Brain microvascular endothelial cell (primary cell): Measurements from ENCODE around the gene C9orf78.

ENCODE experiments used
- DNase-seq: peaks from one replicate; pipeline ENCODE4 v3.0.0-alpha.2; 2020
- H3K27ac ChIP-seq: fragments of 250-450 bp; sonication (Bioruptor Pico); 2 replicates; pipeline ENCODE4 v1.5.1; 2020; ENCODE audit warnings: mild to moderate bottlenecking, moderate library complexity
- H3K27me3 ChIP-seq: fragments of 250-450 bp; sonication (Bioruptor Pico); replicated peaks from 2 replicates; pipeline ENCODE4 v1.5.1; 2020; ENCODE audit warnings: mild to moderate bottlenecking
- H3K36me3 ChIP-seq: fragments of 250-450 bp; sonication (Bioruptor Pico); replicated peaks from 2 replicates; pipeline ENCODE4 v1.5.1; 2020; ENCODE audit warnings: mild to moderate bottlenecking
- H3K4me3 ChIP-seq: 2 replicates; pipeline ENCODE4 v1.5.1; 2011; ENCODE audit warnings: low read depth, mild to moderate bottlenecking, control low read depth, low read length, moderate library complexity
- in situ Hi-C: cut with HindIII; loops from 2 replicates; pipeline ENCODE4 v1.10.0; 2017; ENCODE audit warnings: low sequenced_read_pairs, low pct_ligation_motif_present
- TF ChIP-seq, protein P1 (sequence below): IDR thresholded peaks from 2 replicates; pipeline ENCODE4 v1.5.1; 2011; ENCODE audit warnings: low read depth, mild to moderate bottlenecking, moderate library complexity, low read length, control low read depth, inconsistent platforms; ENCODE audit errors: missing control alignments

The C9orf78 gene

DNA sequence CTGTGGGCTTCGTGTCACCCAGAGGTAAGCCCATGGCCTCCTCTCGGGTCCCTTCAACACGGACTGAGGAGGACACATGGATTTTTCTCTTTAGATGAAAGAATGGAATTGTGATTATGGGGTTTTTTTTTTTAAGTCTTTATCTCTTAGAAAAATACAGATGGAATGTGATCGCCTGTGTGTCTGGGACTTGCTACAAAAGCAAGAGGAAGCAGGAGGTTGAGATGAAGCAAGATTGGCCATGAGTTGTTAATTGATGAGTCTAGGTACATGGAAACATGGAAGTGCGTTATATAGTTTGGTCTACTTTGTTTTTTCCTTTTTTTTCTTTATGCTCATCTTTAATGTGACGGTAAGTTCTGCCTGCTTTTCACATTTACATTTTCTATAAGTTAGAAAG, 14.8 kb upstream of the C9orf78 start:
- in situ Hi-C loops, result no loop called here
- no peaks in the 10 kb centered on the region for H3K27me3 ChIP-seq
- H3K27ac ChIP-seq, result no peak overlapping the region
- TF ChIP-seq, protein P1, sequence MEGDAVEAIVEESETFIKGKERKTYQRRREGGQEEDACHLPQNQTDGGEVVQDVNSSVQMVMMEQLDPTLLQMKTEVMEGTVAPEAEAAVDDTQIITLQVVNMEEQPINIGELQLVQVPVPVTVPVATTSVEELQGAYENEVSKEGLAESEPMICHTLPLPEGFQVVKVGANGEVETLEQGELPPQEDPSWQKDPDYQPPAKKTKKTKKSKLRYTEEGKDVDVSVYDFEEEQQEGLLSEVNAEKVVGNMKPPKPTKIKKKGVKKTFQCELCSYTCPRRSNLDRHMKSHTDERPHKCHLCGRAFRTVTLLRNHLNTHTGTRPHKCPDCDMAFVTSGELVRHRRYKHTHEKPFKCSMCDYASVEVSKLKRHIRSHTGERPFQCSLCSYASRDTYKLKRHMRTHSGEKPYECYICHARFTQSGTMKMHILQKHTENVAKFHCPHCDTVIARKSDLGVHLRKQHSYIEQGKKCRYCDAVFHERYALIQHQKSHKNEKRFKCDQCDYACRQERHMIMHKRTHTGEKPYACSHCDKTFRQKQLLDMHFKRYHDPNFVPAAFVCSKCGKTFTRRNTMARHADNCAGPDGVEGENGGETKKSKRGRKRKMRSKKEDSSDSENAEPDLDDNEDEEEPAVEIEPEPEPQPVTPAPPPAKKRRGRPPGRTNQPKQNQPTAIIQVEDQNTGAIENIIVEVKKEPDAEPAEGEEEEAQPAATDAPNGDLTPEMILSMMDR, result no peak
- DNase-seq, result peak; percentile 56
- no peak overlapping the region for H3K4me3 ChIP-seq
- H3K36me3 ChIP-seq, result peaks cover 23% of the 10 kb centered on the region

DNA sequence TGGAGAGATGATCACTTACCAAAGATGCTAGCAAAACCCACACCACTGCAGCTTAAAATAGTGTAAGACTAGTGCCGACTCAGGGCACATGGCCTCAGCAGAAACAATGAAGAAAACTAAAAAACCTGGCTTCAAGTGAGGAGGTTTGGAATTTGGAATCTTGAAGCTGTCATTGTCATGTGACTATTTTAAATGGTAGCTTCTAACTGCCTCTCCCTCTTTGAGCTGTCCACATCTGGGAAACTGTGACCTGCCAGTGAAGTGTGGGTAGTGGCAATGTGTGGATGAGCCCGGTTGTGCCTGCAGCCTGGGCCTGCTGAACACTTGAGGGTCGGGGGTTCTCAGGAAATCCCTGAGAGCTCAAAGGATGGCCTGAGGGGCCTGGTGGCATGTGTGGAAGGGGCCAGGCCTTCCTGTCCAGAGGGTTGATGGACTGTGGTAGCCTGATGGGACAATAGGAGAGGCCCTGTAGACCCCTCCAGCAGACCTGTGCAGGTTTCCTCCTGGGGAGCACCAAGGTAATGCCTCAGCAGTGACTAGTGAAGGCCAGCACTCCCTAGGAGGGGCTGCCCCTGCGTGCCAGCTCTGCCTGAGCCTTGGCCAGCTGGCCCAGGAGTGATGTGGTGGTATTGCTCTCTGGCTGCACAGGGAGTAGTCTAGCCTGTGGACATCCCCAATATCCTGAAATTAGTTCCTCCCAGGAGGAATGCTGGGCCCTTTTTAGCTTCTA, 13.8 kb upstream of the C9orf78 start:
- Histone ChIP-seq H3K4me3 (no peak overlapping the region), H3K36me3 (peaks cover 17% of the 10 kb centered on the region), H3K27ac (no peak overlapping the region), H3K27me3 (no peaks in the 10 kb centered on the region)
- in situ Hi-C loops, result no loop called here
- no peak for DNase-seq
- TF ChIP-seq, protein P1, result no peak

DNA sequence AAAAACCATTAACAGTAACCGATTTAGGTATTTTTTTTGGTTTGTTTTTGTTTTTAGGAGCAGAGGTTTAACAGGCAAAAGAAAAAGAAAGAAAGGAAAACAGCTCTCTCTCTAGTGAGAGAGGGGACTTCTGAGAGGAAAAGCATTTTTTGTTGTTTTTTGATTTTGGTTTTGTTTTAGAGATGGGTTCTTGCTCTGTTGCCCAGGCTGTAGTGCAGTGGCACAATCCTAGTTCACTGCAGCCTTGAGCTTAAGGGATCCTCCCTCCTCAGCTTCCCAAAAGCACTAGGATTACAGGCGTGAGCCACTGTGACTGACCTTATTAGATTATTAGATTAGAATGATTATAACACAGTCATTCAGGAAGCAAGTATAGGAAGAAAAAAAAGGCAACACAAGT, 10.3 kb upstream of the C9orf78 start:
- H3K27ac ChIP-seq, result no peak overlapping the region
- no peak overlapping the region for H3K4me3 ChIP-seq
- peaks cover 3% of the 10 kb centered on the region for H3K36me3 ChIP-seq
- TF ChIP-seq, protein P1, result no peak
- in situ Hi-C loops, result no loop called here
- no peak for DNase-seq
- H3K27me3 ChIP-seq, result no peaks in the 10 kb centered on the region

DNA sequence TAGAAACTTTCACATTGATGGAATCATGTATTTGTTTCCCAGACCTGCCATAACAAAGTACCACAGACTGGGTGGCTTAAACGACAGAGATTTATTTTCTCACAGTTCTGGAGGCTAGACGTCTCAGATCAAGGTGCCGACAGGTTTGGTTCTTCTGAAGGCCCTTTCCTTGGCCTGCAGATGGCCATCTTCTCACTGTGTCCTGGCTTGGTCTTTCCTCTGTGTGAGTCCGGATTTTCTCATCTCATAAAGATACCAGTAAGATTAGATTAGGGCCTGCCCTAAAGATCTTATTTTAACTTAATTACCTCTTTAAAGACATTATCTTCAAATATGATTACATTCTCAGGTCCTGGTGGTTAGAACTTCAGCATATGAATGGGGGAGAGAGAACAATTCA, 6.0 kb upstream of the C9orf78 start:
- in situ Hi-C loops, result no loop called here
- TF ChIP-seq, protein P1, result no peak
- DNase-seq, result no peak
- H3K36me3 ChIP-seq, result no peaks in the 10 kb centered on the region
- H3K4me3 ChIP-seq, result no peak overlapping the region
- no peak overlapping the region for H3K27ac ChIP-seq
- H3K27me3 ChIP-seq, result no peaks in the 10 kb centered on the region

DNA sequence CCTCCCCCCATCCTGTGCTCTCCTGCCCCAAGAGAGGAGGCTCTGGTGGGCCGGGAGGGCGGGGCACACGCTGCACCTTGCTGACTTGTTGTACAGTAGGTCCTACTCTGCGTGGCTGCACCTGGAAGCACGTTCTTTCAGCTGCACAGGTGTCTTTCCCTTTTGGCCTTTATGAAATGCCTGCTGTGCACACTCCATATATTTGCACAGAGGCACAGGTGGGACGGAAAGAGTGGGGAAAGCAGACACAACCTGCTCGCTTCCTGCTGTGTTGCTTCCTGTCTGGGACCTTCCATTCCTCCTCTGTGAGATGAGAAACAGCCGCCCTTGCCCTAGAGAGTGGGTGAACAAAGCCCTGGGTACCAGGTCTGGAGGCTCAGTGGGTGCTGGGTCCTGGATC, 5.0 kb upstream of the C9orf78 start:
- TF ChIP-seq, protein P1, result no peak
- Histone ChIP-seq H3K36me3 (no peaks in the 10 kb centered on the region), H3K27ac (no peak overlapping the region), H3K27me3 (no peaks in the 10 kb centered on the region), H3K4me3 (no peak overlapping the region)
- no peak for DNase-seq
- in situ Hi-C loops, result no loop called here
